Uterus (tissue), 4 donors: ENCODE data around the gene PHF2. TPM values are rescaled to one million over a fixed set of nuclear protein-coding genes. Genes with fewer than 3 reads are reported as not detected.

Source experiments
- DNase-seq, 2 donors: peaks; one replicate each; pipeline ENCODE4 v3.0.0-alpha.2; 2019 to 2020
- H3K27ac ChIP-seq, 2 donors: fragments of 200-600 bp; sonication (generic); 1 replicate in 1 of 2; 2 replicates in 1 of 2; pipeline ENCODE4 v1.5.1; 2016 to 2018
- H3K27me3 ChIP-seq, 2 donors: fragments of 200-600 bp; sonication (generic); one replicate each; pipeline ENCODE4 v1.5.1; 2018 to 2019; ENCODE audit warnings: control low read depth in 1 of 2
- H3K36me3 ChIP-seq, 2 donors: fragments of 200-600 bp; sonication (generic); one replicate each; pipeline ENCODE4 v1.5.1; 2019; ENCODE audit warnings: control low read depth in 1 of 2
- H3K4me1 ChIP-seq, 2 donors: fragments of 200-600 bp; sonication (generic); one replicate each; pipeline ENCODE4 v1.5.1; 2018 to 2019; ENCODE audit warnings: control low read depth in 1 of 2
- H3K4me3 ChIP-seq, 2 donors: fragments of 200-600 bp; sonication (generic); 1 replicate in 1 of 2; 2 replicates in 1 of 2; pipeline ENCODE4 v1.5.1; 2018 to 2019; ENCODE audit warnings: mild to moderate bottlenecking in 1 of 2
- H3K9me3 ChIP-seq, 2 donors: fragments of 200-600 bp; sonication (generic); one replicate each; pipeline ENCODE4 v1.5.1; 2019; ENCODE audit warnings: control low read depth in 1 of 2
- POLR2A ChIP-seq, 2 donors: fragments of 450-650 bp; IDR thresholded peaks; one replicate each; pipeline ENCODE4 v1.6.1; 2016; ENCODE audit warnings: antibody characterized with exemption in 2 of 2, mild to moderate bottlenecking in 1 of 2, moderate library complexity in 1 of 2
- intact Hi-C: fragments of 100-400 bp; cut with DNase I; formaldehyde crosslinking; loops from one replicate; pipeline ENCODE4 v1.15.1; 2023; ENCODE audit warnings: low total_unique reads
- total RNA-seq, 4 donors: library from RNA; depleted of rRNA in 3 of 4; stranded (reverse); fragments of >200 nt in 3 of 4; gene quantifications; one replicate each; pipeline versions ENCODE4 v1.1.0 to v1.2.4, GENCODE V29; 2014 to 2023
- TF ChIP-seq, protein P1 (sequence below), 4 experiments: fragments of 200-600 bp in 2 of 4; fragments of 450-650 bp in 2 of 4; sonication (generic) in 2 of 4; IDR thresholded peaks; one replicate each; pipeline ENCODE4 v1.5.1; 2016 to 2019; ENCODE audit warnings: antibody characterized with exemption in 4 of 4, mild to moderate bottlenecking in 2 of 4, moderate library complexity in 1 of 4
- donor health status: DM: yes; HTN: yes; CAD: no.

The PHF2 gene
- total RNA-seq, 4 donors from 2014 or later: 7.7 to 54.5 (median 25.0) TPM

DNA sequence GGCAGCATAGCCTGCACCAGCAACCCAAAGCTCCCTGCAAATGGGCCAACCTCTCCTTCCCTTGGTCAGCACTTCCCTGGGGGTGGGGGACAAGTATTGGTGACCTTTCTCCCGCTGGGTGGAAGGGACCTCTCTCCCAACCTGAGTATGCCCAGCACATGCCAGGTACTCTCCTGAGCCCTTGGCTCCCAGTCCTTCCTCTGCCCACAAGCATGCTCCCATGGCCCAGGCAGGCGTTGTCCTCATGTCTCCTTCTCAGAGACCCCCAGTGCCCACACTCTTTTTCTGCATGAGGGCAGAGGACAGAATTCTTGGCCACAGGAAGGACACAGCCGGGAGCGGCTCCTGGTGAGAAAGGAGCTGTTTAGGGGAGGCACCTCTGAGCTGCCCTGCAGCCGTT lies 60.3 kb downstream of the PHF2 start:
- no peak overlapping the region for H3K27ac ChIP-seq
- peak in 1 of 2 donors; percentile 7 for DNase-seq
- no peak overlapping the region for H3K4me3 ChIP-seq
- intact Hi-C loops: no loop called here
- H3K9me3 ChIP-seq: no peaks in the 10 kb centered on the region
- no peaks in the 10 kb centered on the region for H3K36me3 ChIP-seq
- H3K4me1 ChIP-seq: peaks cover 7 to 8% of the 10 kb centered on the region in 2 donors
- H3K27me3 ChIP-seq: no peaks in the 10 kb centered on the region
- TF ChIP-seq POLR2A (IDR thresholded peaks at IDR 0.05): no peak
- TF ChIP-seq, protein P1, sequence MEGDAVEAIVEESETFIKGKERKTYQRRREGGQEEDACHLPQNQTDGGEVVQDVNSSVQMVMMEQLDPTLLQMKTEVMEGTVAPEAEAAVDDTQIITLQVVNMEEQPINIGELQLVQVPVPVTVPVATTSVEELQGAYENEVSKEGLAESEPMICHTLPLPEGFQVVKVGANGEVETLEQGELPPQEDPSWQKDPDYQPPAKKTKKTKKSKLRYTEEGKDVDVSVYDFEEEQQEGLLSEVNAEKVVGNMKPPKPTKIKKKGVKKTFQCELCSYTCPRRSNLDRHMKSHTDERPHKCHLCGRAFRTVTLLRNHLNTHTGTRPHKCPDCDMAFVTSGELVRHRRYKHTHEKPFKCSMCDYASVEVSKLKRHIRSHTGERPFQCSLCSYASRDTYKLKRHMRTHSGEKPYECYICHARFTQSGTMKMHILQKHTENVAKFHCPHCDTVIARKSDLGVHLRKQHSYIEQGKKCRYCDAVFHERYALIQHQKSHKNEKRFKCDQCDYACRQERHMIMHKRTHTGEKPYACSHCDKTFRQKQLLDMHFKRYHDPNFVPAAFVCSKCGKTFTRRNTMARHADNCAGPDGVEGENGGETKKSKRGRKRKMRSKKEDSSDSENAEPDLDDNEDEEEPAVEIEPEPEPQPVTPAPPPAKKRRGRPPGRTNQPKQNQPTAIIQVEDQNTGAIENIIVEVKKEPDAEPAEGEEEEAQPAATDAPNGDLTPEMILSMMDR (IDR thresholded peaks at IDR 0.05): no peak

GRCh38 chr9:93637886-93638285 lies 61.5 kb downstream of the PHF2 start:
- DNase-seq: no peak
- H3K27ac ChIP-seq: no peak overlapping the region
- peaks cover 7 to 12% of the 10 kb centered on the region in 2 donors for H3K4me1 ChIP-seq
- H3K4me3 ChIP-seq: no peak overlapping the region
- no peaks in the 10 kb centered on the region for H3K9me3 ChIP-seq
- intact Hi-C loops: no loop called here
- TF ChIP-seq POLR2A (IDR thresholded peaks at IDR 0.05): no peak
- TF ChIP-seq, protein P1 (IDR thresholded peaks at IDR 0.05): no peak
- no peaks in the 10 kb centered on the region for H3K27me3 ChIP-seq
- no peaks in the 10 kb centered on the region for H3K36me3 ChIP-seq

- no peaks in the 10 kb centered on the region for H3K36me3 ChIP-seq
- intact Hi-C loops: no loop called here
- H3K27me3 ChIP-seq: no peaks in the 10 kb centered on the region
- H3K9me3 ChIP-seq: no peaks in the 10 kb centered on the region
- peak overlapping the region in 1 of 2 donors; percentile 75 for H3K27ac ChIP-seq
- H3K4me1 ChIP-seq: peaks cover 7 to 12% of the 10 kb centered on the region in 2 donors
- TF ChIP-seq, protein P1 (IDR thresholded peaks at IDR 0.05): no peak
- no peak for TF ChIP-seq POLR2A (IDR thresholded peaks at IDR 0.05)
- H3K4me3 ChIP-seq: no peak overlapping the region
- DNase-seq: no peak
These were observed 63.6 kb downstream of the PHF2 start for GRCh38 chr9:93640027-93640426.

DNA sequence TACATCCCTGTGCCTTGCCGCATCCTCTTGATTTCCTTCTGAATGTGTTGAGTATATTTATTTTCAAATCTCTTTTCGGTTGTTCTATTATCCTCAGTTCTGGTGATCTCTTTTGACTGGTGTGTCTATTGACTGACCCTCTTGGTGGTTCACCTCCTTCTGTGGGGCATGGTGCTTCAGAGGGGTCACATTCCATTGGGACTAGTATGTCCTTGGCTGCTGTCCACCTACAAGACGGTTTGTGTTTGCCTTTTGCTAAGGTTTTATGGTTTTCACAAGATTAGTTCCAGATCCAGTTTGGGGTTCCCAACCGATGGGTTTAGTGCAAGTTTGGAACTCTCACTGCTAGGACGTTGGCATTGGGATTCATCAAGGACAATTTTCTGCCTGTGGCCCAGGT lies 66.6 kb downstream of the PHF2 start:
- intact Hi-C loops: no loop called here
- no peak overlapping the region for H3K4me3 ChIP-seq

DNA sequence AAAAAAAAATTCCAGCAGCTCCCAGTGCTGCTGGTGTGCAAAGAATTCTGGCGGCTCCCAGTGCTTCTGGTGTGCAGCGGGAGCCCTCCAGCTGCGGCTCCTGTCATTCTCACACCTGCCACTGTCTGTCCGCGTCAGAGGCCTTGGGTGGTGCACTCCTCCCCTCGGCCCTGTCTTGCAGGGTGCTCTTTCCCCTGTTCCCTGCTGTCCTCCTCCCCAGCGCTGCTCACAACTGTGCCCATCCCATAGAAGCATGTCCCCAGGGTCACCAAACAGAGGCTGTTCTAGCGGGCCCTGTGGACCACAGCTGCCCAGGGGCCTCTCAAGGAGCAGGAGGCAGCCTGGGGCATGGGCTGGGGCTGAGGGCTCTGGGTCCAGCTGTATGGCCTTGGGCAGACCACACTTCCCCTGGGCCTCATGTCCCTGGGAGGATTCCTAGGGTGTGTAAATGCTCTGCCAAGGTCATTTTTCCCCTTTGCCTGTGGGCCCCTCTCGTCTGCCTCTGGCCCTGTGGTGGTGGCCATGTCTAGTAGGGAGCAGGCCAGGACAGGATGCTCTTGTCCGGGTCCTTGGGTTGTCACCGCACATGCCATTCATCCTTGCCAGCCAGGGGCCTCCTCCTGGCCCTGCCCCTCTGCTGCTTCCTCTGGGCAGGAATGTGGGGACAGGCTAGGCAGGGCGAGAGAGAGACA lies 68.2 kb downstream of the PHF2 start:
- DNase-seq: peak in 1 of 2 donors; percentile 6
- H3K36me3 ChIP-seq: no peaks in the 10 kb centered on the region
- H3K4me1 ChIP-seq: peaks cover 7 to 12% of the 10 kb centered on the region in 2 donors
- intact Hi-C loops: no loop called here
- no peak overlapping the region for H3K4me3 ChIP-seq
- no peaks in the 10 kb centered on the region for H3K9me3 ChIP-seq
- no peaks in the 10 kb centered on the region for H3K27me3 ChIP-seq
- TF ChIP-seq POLR2A (IDR thresholded peaks at IDR 0.05): no peak
- TF ChIP-seq, protein P1 (IDR thresholded peaks at IDR 0.05): no peak
- no peak overlapping the region for H3K27ac ChIP-seq

More for the DNA sequence above, 66.6 kb downstream of the PHF2 start:
- no peaks in the 10 kb centered on the region for H3K36me3 ChIP-seq
- H3K9me3 ChIP-seq: no peaks in the 10 kb centered on the region
- DNase-seq: peak; percentile 15 to 35
- TF ChIP-seq, protein P1 (IDR thresholded peaks at IDR 0.05): no peak
- no peak for TF ChIP-seq POLR2A (IDR thresholded peaks at IDR 0.05)
- H3K27me3 ChIP-seq: no peaks in the 10 kb centered on the region
- peaks cover 7 to 12% of the 10 kb centered on the region in 2 donors for H3K4me1 ChIP-seq
- peak overlapping the region; percentile 60 to 75 for H3K27ac ChIP-seq
